ENCODE results near the gene STMN3. TPM values are rescaled to one million over a fixed set of nuclear protein-coding genes. Genes with fewer than 3 reads are reported as not detected.
"Not testable (repeated sequence)": the region's sequence is repeated elsewhere in the genome, so short reads cannot be mapped to it uniquely, and the experiment has no call there.

The STMN3 gene
- total RNA-seq, 4 donors from 2014 or later = 9.4 to 23.0 (median 12.0) TPM

DNA sequence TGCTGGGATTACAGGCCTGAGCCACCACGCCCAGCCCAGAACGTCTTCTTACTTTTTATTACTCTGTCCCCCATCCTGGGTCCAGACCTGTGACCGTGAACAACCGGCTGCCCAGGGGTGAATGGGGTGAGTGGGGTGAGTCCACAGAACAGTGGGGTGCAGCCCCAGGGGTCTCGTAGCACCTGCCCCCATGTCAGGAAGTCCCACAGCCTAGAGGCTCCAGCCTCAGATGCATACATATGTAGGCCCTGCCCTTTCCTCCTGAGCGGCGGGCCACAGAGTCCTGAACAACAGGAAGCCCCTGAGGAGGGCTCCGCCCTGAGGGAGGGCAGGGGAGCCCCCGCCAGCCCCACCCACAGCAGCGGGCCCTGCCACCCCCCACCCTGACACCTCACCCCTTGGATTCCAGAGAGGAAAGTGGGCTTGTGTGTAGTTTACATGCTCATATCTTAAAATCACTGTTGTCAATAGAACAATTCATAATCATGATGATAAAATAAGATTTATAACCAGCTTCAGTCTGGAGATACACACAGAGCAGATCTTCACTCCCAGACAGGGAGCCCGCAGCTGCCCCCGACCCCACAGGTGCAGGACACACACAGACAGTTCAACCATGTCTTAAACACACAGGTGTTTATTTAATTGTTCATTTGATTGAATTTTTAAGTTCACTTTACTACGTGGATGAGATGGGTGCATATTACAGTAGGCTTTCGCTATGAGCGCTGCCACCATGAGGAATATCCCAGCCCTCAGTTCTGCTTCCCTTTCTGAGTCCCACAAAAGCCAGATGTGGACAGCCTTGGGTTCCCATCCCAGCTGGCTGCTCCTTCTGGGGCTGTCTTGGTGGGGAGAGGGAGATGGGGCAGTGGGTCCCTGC lies 13.9 kb downstream of the STMN3 start:
- TF ChIP-seq, protein P1, sequence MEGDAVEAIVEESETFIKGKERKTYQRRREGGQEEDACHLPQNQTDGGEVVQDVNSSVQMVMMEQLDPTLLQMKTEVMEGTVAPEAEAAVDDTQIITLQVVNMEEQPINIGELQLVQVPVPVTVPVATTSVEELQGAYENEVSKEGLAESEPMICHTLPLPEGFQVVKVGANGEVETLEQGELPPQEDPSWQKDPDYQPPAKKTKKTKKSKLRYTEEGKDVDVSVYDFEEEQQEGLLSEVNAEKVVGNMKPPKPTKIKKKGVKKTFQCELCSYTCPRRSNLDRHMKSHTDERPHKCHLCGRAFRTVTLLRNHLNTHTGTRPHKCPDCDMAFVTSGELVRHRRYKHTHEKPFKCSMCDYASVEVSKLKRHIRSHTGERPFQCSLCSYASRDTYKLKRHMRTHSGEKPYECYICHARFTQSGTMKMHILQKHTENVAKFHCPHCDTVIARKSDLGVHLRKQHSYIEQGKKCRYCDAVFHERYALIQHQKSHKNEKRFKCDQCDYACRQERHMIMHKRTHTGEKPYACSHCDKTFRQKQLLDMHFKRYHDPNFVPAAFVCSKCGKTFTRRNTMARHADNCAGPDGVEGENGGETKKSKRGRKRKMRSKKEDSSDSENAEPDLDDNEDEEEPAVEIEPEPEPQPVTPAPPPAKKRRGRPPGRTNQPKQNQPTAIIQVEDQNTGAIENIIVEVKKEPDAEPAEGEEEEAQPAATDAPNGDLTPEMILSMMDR (IDR thresholded peaks at IDR 0.05) = no peak
- no peak for TF ChIP-seq POLR2A (IDR thresholded peaks at IDR 0.05)
- H3K4me3 ChIP-seq (ENCODE audit: low read depth, poor library complexity, severe bottlenecking) = no peak overlapping the region
- DNase-seq (ENCODE audit: low spot score in 2 of 2) = no peak
- intact Hi-C loops (cut with DNase I; ENCODE audit: low total_unique reads) = no loop called here
- WGBS, 2 donors = 65 to 72% methylated on average over 13 to 15 of the region's 15 CpGs

DNA sequence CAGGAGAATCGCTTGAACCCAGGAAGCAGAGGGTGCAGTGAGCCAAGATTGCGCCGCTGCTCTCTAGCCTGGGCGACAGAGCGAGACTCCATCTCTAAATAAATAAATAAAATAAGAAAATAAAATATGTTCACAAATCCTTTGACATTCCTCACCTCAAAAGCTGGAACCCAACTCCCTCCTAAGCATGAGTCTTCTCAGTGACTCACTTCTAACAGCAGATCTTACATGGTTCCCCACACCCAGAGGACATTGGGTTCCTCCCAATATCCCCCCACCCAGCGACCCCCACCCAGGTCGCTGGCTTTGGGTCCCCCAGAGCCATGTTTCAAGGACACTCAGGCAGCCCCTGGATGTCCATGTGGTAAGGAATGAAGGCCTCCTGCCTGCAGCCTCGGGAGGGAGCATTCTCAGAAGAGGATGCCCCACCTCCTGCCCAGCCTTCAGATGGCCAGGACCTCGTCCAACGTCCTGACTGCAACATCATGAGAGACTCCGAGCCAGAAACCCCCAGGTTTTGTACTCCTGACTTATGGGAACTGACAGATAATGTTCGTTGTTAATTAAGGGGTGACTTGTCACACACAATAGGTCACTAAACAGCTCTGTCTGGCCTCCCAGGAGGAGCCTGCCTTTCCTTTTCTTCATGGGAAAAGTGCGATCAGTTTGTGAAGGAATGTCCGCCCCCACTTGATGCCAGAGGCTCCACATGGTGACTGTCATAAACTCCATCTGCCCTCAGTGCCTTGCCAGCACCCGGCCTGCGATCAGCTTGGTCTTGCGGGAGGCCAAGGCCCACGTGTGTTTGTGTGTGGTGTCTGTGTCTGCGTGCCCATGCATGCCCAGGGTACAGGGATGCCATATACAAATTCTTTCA lies 16.2 kb downstream of the STMN3 start:
- intact Hi-C loops (cut with DNase I; ENCODE audit: low total_unique reads) = no loop called here
- WGBS, 2 donors = 65 to 66% methylated on average over 14 to 19 of the region's 19 CpGs
- no peak for DNase-seq (ENCODE audit: low spot score in 2 of 2)
- no peak for TF ChIP-seq POLR2A (IDR thresholded peaks at IDR 0.05)
- TF ChIP-seq, protein P1 (IDR thresholded peaks at IDR 0.05) = no peak
- H3K4me3 ChIP-seq (ENCODE audit: low read depth, poor library complexity, severe bottlenecking) = no peak overlapping the region

DNA sequence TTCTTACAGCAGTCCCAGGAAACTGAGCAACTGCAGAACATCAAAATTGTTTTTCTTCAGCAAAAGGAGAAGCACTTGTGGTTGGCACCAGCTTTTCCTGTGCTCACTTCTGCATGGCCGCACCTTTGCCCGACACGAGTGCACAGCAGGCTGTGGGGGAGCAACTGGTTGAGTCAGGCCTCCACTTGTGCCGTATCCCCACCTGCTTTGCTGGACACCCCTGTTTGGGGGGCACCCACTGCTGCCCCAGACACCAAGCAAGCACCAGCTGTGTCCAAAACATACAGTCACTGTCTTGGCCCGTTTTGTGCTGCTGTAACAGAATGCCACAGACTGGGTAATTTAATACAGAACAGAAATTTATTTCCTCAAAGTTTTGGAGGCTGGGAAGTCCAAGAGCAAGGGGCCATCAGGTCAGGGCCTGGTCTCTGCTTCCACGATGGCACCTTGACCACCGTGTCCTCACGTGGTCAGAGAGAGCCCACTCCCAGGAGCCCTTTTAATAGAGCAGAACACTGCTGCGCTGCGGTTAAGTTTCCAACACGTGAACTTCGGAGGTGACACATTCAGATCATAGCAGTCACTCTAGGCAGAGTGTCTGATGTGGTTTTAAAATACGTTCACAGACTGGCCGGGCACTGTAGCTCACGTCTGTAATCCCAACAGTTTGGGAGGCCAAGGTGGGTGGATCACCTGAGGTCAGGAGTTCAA lies 17.6 kb downstream of the STMN3 start:
- no peak overlapping the region for H3K4me3 ChIP-seq (ENCODE audit: low read depth, poor library complexity, severe bottlenecking)
- TF ChIP-seq, protein P1 (IDR thresholded peaks at IDR 0.05) = no peak
- TF ChIP-seq POLR2A (IDR thresholded peaks at IDR 0.05) = no peak
- WGBS, 2 donors = 85% methylated on average over 15 of the region's 15 CpGs
- no peak for DNase-seq (ENCODE audit: low spot score in 2 of 2)
- intact Hi-C loops (cut with DNase I; ENCODE audit: low total_unique reads) = no loop called here

DNA sequence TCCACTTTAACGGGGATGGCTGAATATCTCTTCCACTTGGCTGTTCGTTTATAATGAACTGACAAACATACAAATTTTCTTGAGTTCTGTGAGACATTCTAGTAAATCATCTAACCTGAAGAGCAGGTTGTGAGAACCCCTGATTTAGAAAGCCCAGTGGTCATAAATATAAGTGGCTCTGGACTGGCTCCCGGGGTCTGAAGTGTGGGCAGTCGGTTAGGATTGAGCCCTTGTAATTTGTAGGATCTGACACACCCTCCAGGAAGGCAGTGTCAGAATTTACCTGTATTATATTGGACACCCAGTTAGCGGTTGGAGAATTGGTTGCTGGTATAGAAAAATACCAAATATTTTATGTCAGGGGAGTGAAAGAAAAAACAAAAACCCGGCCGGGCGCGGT lies 19.5 kb downstream of the STMN3 start:
- TF ChIP-seq, protein P1 (IDR thresholded peaks at IDR 0.05) = no peak
- no peak for TF ChIP-seq POLR2A (IDR thresholded peaks at IDR 0.05)
- H3K4me3 ChIP-seq (ENCODE audit: low read depth, poor library complexity, severe bottlenecking) = no peak overlapping the region
- no peak for DNase-seq (ENCODE audit: low spot score in 2 of 2)
- 82 to 84% methylated on average over 9 of the region's 9 CpGs for WGBS, 2 donors
- intact Hi-C loops (cut with DNase I; ENCODE audit: low total_unique reads) = no loop called here

DNA sequence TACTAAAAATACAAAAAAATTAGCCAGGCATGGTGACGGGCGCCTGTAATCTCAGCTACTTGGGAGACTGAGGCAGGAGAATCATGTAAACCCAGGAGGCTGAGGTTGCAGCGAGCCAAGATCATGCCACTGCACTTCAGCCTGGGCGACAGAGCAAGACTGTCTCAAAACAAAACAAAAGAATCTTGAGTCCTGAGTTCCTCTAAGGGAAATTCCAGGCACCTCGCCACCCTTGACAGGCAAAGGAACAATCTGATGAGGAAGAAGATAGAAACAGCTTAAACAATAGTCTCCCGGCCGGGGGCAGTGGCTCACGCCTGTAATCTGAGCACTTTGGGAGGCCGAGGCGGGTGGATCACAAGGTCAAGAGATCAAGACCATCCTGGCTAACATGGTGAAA lies 21.8 kb downstream of the STMN3 start:
- H3K4me3 ChIP-seq (ENCODE audit: low read depth, poor library complexity, severe bottlenecking); intact Hi-C loops (cut with DNase I; ENCODE audit: low total_unique reads); DNase-seq (ENCODE audit: low spot score in 2 of 2): not testable (repeated sequence)
- 61 to 65% methylated on average over 10 of the region's 10 CpGs for WGBS, 2 donors

DNA sequence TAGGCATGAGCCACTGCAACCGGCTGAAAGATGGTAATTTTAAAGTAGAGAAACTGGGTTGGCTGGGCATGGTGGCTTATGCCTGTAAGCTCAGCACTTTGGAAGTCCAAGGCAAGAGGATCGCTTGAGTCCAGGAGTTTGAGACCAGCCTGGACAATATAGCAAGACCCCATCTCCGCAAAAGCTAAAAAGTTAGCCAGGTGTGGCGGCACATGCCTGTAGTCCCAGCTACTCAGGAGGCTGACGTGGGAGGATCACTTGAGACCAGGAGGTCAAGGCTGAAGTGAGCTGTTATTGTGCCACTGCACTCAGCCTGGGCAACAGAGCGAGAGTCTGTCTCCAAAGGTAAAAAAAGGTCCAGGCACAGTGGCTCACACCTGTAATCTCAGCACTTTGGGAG lies 22.3 kb downstream of the STMN3 start:
- DNase-seq (ENCODE audit: low spot score in 2 of 2); H3K4me3 ChIP-seq (ENCODE audit: low read depth, poor library complexity, severe bottlenecking); intact Hi-C loops (cut with DNase I; ENCODE audit: low total_unique reads): not testable (repeated sequence)
- WGBS, 2 donors = 95% methylated on average over 6 of the region's 6 CpGs

Measured in lower leg skin (tissue), 4 donors.